CD4-positive, alpha-beta T cell treated with Interferon gamma for 1 hour (primary cell): ENCODE measurements around the gene UTS2R.
"Not testable (repeated sequence)": the region's sequence is repeated elsewhere in the genome, so short reads cannot be mapped to it uniquely, and the experiment has no call there.

ENCODE experiments used
- DNase-seq: peaks from one replicate; pipeline ENCODE4 v3.0.0-alpha.2; 2020

Gene UTS2R

DNA sequence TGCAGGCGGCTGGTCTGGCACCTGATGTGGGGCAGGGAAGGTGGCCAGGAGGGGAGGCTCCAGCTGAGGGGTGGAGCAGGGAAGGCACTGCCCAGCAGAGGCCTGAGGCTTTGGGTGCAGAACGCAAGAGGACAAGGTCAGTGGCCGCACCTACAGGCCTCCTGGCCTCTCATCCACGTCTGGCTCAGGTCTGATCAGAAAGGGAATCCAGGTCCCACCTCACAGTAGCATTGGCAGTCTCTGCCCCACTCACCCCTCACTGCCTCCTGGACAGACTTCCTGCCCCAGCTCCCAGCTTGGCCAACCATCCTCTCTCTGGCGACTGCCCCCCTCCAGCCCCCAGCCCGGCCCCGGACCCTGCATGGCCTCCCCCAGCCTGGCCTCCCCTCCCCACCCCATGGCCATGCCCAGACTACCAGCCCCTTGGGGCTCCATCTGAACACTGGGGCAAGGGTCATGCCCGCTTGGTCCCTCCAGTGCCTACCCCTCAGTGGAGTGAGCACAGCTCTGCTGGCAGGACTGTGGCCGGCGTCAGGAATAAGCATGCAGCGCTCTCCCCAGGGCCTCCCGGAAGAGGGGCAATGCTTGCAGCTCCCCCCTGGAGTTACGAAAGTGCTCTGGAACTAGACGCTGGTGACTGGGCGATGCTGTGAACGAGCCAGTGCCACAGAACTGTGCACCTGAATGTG, 4.6 kb downstream of the UTS2R start:
- DNase-seq, result no peak

DNA sequence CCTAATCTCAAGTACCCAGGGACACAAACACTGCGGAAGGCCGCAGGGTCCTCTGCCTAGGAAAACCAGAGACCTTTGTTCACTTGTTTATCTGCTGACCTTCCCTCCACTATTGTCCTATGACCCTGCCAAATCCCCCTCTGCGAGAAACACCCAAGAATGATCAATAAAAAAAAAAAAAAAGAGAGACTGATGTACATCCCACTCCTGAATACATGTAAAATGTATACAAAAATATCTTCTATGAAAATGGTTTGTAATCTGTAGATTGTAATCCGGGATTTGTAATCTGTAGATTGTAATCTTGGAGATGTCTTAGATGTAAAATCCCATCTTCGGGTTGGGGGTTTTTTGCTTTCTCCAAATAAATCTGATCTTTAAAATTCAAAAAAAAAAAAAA, 5.7 kb downstream of the UTS2R start:
- not testable (repeated sequence) for DNase-seq

DNA sequence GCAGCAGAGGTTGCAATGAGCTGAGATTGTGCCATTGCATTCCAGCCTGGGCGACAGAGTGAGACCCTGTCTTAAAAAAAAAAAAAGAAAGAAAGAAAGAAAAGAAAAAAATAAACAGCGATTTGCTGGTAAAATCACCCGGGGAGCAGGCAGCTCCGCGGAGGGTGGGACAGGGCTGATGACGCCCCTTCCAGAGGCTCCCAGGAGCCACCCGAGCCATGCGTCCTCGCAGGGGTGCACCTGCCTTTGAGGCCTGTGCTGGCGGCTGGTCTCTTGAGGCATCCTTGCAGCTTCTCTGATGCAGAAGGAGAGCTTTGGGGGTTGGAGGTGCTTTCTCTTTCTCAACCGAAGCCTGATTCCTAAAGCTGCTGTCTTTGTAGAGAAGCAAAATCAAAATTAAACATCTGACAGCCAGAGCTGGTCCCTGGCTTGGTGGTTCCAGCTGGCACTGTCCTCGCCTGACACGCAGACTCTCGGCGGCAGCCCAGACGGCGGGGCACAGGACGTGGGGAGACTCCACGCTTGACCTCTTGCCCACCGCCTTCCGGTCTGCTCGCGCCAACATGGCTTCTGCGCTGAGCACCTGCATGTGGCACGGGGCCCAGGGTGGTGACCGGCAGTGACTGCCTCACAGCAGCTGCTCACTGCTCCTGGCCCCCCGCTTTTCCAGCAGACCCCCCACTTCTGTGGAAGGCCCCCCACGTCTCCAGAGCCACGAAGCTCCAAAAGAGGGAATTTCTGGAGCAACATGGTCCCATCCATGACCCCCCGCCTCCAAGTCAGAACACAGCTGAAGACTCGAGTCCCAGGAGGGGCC, 6.6 kb downstream of the UTS2R start:
- no peak for DNase-seq

DNA sequence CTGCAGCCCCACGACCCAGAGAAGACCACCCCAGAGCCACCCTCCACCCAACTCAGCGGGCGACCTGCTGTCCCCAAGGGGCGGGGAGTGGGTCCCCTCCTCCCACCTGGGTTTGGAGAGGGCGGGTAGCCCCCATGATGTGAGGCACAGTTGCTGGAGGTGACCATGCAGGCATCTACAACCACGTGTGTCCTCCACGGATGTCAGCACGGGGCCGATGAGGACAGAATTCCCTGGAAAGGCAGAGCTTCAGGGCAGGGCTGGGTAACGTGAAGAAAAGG, 7.1 kb downstream of the UTS2R start:
- no peak for DNase-seq

DNA sequence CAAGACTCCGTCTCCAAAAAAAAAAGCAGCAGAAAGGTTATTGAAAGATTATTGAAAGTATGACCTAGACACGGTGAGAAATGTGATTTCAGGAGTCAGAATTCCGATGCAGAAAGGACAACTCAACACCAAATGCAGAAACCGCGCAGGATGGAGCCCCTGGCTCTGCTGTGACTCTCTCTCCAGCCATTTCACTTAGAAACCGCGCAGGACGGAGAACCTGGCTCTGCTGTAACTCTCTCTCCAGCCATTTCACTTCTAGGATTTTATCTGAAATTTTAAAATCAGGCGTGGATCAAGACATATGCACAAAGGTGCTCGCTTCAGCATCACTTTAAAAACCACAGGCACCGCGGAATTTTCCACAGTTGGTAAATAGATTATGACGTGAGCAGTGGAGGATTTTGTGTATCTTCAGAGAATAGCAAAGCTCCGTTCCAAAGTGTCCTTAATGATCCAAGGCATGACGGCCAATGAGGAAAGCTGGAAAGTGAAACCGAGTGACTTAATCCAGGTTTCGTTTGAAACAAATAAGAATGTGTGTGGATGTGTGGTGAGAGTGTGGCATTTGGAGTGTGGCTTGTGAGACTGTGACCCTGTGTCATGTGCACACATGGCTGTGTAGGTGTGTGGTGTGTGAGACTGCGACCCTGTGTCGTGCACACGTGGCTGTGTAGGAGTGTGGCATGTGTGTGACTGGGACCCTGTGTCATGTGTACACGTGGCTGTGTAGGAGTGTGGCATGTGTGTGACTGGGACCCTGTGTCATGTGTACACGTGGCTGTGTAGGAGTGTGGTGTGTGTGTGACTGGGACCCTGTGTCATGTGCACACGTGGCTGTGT, 9.5 kb downstream of the UTS2R start:
- DNase-seq, result no peak

DNA sequence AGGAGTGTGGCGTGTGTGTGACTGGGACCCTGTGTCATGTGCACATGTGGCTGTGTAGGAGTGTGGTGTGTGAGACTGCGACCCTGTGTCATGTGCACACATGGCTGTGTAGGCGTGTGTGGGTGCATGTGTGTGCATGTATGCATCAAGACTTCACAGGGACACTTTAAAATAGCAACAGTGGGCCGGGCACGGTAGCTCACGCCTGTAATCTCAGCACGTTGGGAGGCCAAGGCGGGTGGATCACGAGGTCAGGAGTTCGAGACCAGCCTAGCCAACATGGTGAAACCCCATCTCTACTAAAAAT, 10.1 kb downstream of the UTS2R start:
- not testable (repeated sequence) for DNase-seq

DNA sequence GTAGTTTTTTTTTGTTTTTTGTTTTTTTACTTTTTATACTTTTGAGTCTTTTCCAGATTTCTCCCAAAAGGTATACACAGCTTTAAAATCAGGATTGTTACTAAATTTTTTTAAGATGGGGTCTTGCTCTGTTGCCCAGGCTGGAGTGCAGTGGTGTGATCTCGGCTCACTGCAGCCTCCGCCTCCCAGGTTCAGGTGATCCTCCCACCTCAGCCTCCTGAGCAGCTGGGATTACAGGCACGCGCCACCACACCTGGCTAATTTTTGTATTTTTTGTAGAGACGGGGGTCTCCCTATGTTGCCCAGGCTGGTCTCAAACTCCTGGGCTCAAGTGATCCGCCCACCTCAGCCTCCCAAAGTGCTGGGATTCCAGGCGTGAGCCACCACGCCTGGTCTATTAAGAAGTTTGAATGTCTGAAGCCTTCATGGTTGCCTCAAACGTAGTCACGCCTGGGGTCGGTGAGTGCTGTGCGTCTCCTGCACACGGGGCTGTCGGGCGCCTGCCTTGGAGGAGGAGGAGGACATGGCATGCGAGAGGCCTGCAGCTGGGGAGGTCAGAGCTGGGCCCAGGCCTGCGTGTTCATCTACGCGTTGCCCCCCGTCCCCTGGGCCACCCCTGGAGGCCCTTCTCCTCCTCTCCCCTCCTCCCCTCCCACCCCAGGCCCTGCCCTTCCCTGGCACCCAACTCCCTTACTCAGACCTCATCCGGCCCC, 10.8 kb downstream of the UTS2R start:
- DNase-seq, result not testable (repeated sequence)

DNA sequence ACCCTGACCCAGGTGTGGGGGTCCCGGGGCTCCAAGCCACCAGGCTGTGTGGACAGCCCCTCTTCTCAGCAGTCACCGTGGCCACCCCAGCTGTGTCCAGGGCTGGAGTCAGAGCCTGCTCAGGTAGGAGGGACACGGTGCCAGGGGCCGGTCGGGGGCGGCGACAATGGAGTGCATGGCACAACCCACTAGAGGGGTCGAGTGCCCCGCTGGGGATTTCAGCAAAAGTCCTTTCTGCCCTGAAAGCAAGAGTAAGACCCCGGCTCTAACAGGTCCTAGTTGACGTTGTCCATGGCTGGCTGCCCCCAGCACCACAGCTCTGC, 11.3 kb downstream of the UTS2R start:
- no peak for DNase-seq

DNA sequence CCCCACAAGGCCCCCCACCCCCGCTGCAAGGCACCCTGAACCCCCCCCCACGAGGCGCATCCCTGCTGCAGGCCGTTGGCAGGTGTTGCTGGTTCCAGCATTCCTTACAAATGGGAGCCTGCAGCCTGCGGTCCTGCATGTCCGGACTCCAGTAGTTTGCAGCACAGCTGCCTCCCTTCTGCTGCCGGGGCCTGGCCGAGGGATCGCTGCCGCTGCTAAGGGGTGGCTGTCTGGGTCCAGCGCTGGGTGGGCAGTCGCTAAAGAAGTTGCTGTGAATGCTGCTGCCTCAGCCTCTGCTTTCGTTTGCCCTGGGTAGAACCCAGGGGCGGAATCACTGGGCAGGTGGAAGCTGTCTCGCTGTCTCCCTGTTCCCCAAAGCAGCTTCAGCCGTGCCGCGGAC, 11.8 kb downstream of the UTS2R start:
- DNase-seq, result no peak

DNA sequence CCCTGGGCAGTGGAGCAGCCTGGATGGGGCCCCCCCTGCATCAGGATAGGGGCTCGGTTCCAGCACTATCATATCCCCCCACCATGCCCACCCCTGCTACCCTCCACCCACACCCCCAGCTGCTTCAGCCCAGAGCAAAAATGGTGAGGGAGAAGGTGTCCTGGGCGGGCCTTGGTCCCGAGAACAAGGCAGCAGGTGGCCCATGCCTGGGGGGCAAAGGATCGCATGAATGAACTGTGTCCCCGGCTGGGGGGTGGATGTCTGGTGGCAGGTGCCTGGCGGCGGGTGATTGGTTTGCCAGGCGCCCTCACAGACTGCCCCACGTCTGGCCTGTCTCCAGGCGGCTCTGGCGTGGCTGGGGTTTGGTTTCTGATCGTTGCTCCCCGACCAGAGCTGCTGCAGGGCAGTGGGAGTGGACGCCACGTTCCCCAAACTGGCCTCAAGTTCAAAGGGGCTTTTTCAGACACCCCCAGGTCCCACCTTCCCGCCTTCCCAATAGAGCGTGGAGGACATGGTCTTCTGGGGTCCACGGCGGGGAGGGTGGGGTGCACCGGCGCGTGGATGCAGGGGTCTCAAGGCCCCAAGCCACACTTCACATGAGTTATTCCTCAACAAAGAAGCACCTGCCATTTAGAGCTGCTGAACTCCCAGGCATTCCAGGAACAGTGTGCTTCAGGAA, 12.6 kb downstream of the UTS2R start:
- DNase-seq, result no peak

DNA sequence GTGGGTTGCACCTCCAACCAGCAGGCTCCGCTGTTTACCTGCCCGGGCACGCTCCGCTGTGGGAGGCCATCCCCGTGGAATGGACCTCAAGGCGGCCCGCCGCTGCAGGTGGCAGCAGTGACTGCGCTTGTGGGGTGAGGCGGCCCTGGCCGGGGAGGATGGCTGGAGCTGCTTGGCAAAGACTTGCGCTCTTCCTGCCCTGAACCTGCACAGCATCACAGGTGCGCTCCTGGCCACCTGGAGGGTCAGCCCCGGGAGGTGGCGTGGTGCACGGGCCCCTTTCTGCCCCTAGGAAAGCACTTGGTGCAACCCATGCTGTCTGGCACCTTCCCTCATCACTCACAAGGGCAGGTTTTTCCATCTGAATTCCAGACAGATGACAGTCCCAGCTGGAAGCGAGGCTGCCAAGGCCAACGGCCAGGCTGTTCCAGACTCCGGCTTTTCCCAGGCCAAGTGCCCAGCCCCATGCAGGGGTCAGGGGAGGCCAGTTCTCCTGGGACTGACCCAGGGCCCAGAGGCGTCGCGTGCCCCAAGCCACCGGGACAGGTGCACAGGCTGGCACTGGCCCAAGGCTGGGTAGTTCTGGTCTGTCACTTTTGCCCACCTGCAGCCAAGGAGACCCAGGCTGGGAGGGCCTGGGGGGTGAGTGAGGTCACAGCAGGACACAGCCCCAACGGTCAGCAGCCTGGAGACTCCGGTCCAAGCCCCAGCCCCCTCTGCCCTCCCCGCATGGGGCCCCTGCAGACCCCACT, 13.3 kb downstream of the UTS2R start:
- DNase-seq, result no peak

DNA sequence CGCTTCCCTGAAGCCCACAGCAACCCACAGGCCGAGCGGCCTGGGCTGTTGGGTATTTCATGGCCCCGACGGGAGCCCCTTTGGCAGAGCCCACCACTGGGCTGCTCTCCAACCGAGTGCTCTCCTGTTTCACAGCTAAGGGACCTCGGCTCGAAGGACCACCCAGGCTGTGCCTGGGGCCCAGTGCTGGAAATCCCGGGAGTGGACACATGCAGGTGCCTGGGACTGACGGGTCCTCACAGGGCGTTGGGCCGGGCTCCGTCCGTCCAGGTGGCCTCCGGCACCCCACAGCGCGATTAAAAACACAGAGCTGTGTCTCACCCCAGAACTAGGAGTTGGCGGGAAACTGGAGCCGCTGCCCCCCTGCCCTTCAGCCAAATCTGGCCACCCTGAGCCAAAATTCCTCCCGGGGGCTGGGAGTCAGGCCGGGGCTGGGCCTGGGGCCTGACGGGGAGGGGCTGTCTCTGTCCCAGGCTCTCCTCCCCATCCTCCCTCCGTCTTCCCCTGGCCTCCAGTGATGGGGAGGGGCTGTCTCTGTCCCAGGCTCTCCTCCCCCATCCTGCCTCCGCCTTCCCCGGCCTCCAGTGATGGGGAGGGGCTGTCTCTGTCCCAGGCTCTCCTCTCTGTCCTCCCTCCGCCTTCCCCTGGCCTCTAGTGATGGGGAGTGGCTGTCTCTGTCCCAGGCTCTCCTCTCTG, 14.1 kb downstream of the UTS2R start:
- no peak for DNase-seq

DNA sequence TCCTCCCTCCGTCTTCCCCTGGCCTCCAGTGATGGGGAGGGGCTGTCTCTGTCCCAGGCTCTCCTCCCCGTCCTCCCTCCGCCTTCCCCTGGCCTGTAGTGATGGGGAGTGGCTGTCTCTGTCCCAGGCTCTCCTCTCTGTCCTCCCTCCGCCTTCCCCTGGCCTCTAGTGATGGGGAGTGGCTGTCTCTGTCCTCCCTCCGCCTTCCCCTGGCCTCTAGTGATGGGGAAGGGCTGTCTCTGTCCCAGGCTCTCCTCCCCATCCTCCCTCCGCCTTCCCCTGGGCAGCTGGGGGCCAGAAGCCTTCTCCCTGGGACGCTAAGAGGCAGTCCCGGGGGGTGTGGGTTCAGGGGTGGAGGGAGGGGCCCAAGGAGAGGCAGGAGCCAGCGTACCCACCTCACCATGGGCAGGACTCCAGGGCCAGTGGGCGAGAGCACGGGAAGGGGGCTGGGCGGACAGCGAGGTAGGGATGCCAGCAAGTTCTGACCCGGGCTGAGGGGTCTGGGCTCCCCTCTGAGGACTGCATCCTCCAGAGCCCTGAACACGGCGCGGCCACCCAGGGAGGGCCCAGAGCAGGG, 14.8 kb downstream of the UTS2R start:
- no peak for DNase-seq

DNA sequence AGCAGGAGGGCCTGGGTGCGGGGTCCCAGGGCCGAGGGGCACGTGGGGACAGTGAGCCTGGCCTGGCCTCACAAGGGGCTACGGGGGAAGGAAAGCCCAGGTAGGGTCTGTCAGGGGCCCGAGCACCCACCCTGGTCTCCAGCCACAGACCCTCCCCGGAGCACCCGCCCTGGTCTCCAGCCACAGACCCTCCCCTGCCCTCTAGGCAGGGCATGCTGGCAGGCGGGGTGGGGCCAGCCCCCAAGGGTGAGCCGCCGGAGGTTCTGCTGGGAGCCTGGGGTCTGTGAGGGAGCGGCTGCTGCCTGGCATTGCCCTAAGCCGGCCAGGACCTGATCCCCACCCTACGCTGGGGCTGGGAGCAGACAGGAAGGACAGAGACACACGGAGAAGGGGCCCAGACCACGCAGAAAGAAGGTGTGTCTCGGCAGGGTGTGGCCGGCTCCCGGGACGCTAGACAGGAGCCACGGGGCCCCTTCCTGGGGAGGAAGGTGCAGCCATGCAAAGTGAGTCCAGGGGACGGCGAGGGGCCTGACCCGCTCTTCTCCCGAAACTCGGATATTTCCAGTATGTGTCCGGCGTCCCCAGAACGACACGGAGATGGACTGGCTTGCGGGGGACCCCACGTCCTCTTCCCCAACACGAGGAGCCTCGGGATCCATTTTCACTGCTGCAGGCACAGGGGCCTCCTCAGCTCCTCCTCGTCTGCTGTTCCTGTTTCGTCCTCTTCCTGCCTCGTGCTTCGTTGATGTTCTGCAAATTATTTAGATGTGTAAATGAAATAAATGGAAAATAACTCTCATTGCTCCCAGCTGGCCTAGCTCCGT, 15.5 kb downstream of the UTS2R start:
- DNase-seq, result no peak

DNA sequence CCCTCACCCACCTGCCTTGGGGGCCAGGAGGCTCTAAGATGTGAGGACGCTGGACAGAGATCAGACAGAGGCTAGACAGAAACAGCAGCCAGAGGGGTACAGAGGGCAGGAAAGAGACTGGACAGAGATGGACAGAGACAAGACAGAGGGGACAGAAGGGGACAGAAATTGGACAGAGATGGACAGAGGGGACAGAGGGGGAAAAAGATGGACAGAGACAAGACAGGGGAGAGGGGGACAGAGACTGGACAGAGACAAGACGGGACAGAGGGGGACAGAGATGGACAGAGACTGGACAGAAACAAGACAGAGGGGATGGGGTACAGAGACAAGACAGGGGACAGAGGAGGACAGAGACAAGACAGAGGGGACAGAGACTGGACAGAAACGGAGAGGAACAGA, 16.1 kb downstream of the UTS2R start:
- DNase-seq, result no peak

DNA sequence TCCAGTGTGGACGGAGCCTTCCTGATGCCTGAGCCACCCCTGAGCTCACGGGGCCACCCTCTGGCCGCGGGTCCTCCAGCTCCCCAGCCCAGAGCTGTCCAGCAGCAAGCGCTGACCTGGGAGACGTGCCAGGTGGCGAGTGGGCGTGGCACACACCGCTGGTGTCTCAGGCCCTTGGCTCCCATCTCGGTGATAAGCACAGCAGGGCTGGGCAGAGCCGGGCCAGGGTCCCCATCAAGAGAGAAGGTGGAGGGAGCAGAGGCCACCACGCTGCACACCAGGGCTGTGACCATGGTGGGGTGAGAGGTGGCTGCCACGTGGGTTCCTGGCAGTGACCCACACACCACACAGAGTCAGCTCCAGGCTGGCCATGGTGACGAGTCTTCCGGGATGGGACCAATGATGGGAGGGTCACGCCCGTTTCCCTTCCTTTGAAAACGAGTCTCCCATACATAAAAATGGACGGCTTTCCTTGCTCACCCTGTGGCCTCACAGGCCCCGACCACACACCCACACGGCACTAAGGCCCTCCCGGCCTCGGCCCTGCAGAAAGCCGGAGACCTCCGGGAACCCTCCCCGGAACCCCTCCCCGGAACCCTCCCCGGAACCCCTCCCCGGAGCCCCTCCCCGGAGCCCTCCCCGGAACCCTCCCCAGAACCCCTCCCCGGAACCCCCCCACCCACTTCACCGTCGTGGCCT, 16.8 kb downstream of the UTS2R start:
- DNase-seq, result no peak

DNA sequence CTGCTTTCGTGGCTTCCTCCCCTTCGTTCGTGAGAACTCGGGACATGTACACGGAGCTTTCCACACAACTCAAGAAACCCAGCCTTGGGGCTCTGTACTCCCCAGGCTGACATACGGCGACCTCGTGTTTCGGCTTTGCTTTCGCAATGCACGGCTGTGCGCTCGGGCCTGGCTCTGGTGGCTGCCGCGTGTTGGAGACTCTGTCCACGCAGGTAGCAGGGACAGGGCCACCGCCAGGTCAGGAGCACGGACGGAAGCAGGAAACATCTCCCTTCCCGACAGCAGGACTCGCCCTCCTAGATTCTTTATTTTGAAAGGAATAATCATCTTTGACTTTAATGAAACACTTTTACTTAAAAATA, 17.3 kb downstream of the UTS2R start:
- DNase-seq, result no peak

DNA sequence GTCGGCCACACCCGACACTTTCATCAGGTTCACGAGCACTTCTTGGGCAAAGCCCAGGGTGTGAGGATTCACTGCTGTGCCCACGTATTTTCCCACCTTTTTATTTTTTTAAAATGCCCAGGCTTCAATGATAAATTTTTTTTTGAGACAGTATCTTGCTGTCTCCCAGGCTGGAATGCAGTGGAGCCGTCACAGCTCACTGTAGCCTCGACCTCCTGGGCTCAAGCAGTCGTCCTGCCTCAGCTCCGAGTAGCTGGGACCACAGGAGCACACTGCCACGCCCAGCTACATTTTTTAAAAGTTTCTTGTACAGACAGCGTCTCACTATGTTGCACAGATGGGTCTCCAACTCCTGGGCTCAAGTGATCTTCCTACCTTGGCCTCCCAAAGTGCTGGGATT, 17.8 kb downstream of the UTS2R start:
- DNase-seq, result no peak

DNA sequence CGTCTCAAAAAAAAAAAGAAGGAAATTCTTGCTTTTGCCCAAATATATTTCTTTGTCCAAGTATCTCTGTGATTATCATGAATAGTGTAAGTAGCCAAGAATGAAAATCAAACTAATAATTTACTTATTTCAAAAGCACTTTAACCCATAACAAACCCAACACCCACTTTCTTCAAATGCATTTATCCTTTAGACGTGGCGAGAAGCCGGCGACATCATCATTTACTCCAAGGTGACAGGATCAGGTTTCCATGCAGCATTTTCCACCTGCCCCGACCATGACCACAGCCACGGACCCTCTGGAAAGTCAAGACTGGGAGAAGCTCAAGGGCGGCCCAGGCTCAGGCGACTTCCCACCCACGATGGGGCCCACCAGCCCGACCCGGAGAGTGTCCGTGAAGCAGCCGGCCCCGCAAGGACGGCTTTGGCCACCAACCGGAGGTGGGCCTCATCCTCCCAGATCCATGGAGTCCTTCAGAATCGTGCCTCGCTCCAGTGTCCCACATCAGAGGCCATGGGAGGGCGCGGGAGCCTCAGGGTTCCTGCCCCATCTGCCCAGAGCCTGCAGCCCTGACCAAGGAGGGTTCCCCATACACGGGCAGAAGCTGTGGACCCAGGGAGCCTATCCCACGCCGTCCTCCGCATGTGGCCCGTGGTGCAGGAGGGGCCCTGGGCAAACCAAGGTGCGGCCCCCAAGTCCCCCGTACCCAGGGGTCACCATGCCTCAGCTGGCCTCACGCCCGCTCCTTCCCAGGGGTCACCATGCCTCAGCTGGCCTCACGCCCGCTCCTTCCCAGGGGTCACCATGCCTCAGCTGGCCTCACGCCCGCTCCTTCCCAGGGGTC, 18.7 kb downstream of the UTS2R start:
- DNase-seq, result no peak
